ENCODE measurements around the gene TRPM3. TPM values are rescaled to one million over a fixed set of nuclear protein-coding genes. Genes with fewer than 3 reads are reported as not detected.

The TRPM3 gene
- total RNA-seq, 6 donors from 2014 or later = 0.10 to 1.0 (median 0.17) TPM; not detected in 1

- DNase-seq (no peak), ATAC-seq (ENCODE audit: low FRiP score in 2 of 2) (no peak)
- Histone ChIP-seq H3K9me3 (peaks cover 0 to 4% (median 0%) of the 10 kb centered on the region in 4 donors), H3K36me3 (no peaks in the 10 kb centered on the region), H3K27ac (no peak overlapping the region), H3K4me3 (no peak overlapping the region), H3K27me3 (no peaks in the 10 kb centered on the region), H3K4me1 (no peaks in the 10 kb centered on the region)
- TF ChIP-seq POLR2AphosphoS5 (IDR thresholded peaks at IDR 0.05) (no peak), CTCF (IDR thresholded peaks at IDR 0.05) (no peak), POLR2A (IDR thresholded peaks at IDR 0.05) (no peak), EP300 (IDR thresholded peaks at IDR 0.05) (no peak)
These were observed 156.6 kb downstream of the TRPM3 start for GRCh38 chr9:70964861-70965260.

- Histone ChIP-seq H3K9me3 (peaks cover 0 to 4% (median 0%) of the 10 kb centered on the region in 4 donors), H3K27me3 (no peaks in the 10 kb centered on the region), H3K27ac (no peak overlapping the region), H3K36me3 (no peaks in the 10 kb centered on the region), H3K4me3 (no peak overlapping the region), H3K4me1 (no peaks in the 10 kb centered on the region)
- DNase-seq = no peak
- TF ChIP-seq EP300 (IDR thresholded peaks at IDR 0.05) (no peak), POLR2AphosphoS5 (IDR thresholded peaks at IDR 0.05) (no peak), CTCF (IDR thresholded peaks at IDR 0.05) (no peak), POLR2A (IDR thresholded peaks at IDR 0.05) (no peak)
- ATAC-seq (ENCODE audit: low FRiP score in 2 of 2) = no peak
- WGBS, 2 donors = 59 to 80% methylated on average over 3 of the region's 3 CpGs
These were observed 157.9 kb downstream of the TRPM3 start for GRCh38 chr9:70963554-70963953.

- TF ChIP-seq EP300 (IDR thresholded peaks at IDR 0.05) (no peak), POLR2A (IDR thresholded peaks at IDR 0.05) (no peak), POLR2AphosphoS5 (IDR thresholded peaks at IDR 0.05) (no peak), CTCF (IDR thresholded peaks at IDR 0.05) (no peak)
- 77 to 82% methylated on average over 4 of the region's 4 CpGs for WGBS, 2 donors
- H3K27me3 ChIP-seq = no peaks in the 10 kb centered on the region
- ATAC-seq (ENCODE audit: low FRiP score in 2 of 2) (no peak), DNase-seq (no peak)
- H3K27ac ChIP-seq = no peak overlapping the region
- no peak overlapping the region for H3K4me3 ChIP-seq
- H3K36me3 ChIP-seq = no peaks in the 10 kb centered on the region
- no peaks in the 10 kb centered on the region for H3K4me1 ChIP-seq
- peaks cover 0 to 4% (median 0%) of the 10 kb centered on the region in 4 donors for H3K9me3 ChIP-seq
These were observed 158.5 kb downstream of the TRPM3 start for GRCh38 chr9:70962761-70963440.

- no peak overlapping the region for H3K4me3 ChIP-seq
- no peak for TF ChIP-seq CTCF (IDR thresholded peaks at IDR 0.05)
- no peak for TF ChIP-seq EP300 (IDR thresholded peaks at IDR 0.05)
- TF ChIP-seq POLR2A (IDR thresholded peaks at IDR 0.05) = no peak
- no peaks in the 10 kb centered on the region for H3K36me3 ChIP-seq
- H3K27ac ChIP-seq = no peak overlapping the region
- H3K4me1 ChIP-seq = no peaks in the 10 kb centered on the region
- no peak for DNase-seq
- H3K9me3 ChIP-seq = no peaks in the 10 kb centered on the region
- no peak for ATAC-seq (ENCODE audit: low FRiP score in 2 of 2)
- 92 to 95% methylated on average over 2 of the region's 2 CpGs for WGBS, 2 donors
- no peaks in the 10 kb centered on the region for H3K27me3 ChIP-seq
These were observed 162.1 kb downstream of the TRPM3 start for GRCh38 chr9:70959366-70959765.

GRCh38 chr9:70954596-70955143 lies 166.8 kb downstream of the TRPM3 start:
- Histone ChIP-seq H3K4me3 (no peak overlapping the region), H3K4me1 (no peaks in the 10 kb centered on the region), H3K27ac (peak overlapping the region in 1 of 4 donors; percentile 46), H3K9me3 (no peaks in the 10 kb centered on the region), H3K36me3 (no peaks in the 10 kb centered on the region), H3K27me3 (no peaks in the 10 kb centered on the region)
- 65 to 68% methylated on average over 8 of the region's 8 CpGs for WGBS, 2 donors
- no peak for DNase-seq
- TF ChIP-seq POLR2A (IDR thresholded peaks at IDR 0.05) (no peak), EP300 (IDR thresholded peaks at IDR 0.05) (no peak), POLR2AphosphoS5 (IDR thresholded peaks at IDR 0.05) (no peak), CTCF (IDR thresholded peaks at IDR 0.05) (no peak)
- no peak for ATAC-seq (ENCODE audit: low FRiP score in 2 of 2)
